ENCODE data around the gene SCYGR1.

DNA sequence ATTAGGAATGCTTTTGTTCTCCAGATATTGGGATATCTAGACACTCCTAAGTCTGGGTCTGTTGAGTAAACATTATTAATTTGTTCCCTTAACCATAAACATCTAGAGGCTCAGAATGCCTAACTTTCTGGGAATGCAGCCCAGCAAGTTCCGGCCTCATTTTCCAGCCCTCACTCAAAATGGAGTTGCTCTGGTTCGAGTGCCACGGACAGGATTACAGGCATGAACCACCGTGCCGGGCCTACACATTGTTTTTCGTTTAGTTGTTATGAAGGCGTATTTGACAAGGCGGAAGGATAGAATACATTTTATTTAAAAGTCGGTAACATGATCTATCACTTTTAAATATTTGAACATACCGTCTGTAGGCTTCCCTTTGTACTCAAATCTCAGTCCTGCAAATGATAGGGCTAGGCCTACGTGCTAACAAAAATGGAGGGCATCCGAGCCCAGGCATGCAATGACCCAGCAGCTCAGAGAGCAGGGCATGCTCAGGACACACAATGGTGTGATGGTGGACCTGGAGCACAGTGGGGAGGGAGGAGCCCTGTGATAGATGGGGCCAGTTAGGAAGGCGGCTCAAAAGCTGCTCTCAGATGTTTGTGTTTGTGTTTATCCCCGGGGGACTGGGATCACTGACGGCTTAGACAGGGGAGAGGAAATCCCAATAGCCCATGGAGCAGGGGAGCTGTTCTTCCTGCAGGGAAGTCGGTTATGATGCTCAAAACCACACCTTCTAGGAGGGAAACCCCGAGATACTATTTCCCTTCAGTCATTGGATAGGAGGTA is 2.9 kb upstream of the SCYGR1 start:
- TF ChIP-seq, protein P1, sequence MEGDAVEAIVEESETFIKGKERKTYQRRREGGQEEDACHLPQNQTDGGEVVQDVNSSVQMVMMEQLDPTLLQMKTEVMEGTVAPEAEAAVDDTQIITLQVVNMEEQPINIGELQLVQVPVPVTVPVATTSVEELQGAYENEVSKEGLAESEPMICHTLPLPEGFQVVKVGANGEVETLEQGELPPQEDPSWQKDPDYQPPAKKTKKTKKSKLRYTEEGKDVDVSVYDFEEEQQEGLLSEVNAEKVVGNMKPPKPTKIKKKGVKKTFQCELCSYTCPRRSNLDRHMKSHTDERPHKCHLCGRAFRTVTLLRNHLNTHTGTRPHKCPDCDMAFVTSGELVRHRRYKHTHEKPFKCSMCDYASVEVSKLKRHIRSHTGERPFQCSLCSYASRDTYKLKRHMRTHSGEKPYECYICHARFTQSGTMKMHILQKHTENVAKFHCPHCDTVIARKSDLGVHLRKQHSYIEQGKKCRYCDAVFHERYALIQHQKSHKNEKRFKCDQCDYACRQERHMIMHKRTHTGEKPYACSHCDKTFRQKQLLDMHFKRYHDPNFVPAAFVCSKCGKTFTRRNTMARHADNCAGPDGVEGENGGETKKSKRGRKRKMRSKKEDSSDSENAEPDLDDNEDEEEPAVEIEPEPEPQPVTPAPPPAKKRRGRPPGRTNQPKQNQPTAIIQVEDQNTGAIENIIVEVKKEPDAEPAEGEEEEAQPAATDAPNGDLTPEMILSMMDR (IDR thresholded peaks at IDR 0.05) = no peak
- no peak for TF ChIP-seq POLR2A (IDR thresholded peaks at IDR 0.05)

Measured in body of pancreas (tissue), 4 donors.